Esophagus (tissue), 2 donors: Measurements from ENCODE around the gene RBBP8NL. TPM values are rescaled to one million over a fixed set of nuclear protein-coding genes. Genes with fewer than 3 reads are reported as not detected.

Experiments used
- H3K27ac ChIP-seq, 2 donors: one replicate each; pipeline ENCODE4 v1.5.1; 2013; ENCODE audit warnings: low read depth in 2 of 2, mild to moderate bottlenecking in 2 of 2, inconsistent platforms in 1 of 2, low read length in 1 of 2, moderate library complexity in 1 of 2
- H3K27me3 ChIP-seq, 2 donors: one replicate each; pipeline ENCODE4 v1.6.1; 2013; ENCODE audit warnings: low read length in 2 of 2, control low read depth in 1 of 2, mild to moderate bottlenecking in 1 of 2; ENCODE audit not compliant: insufficient read depth in 2 of 2, control insufficient read depth in 1 of 2
- H3K36me3 ChIP-seq, 2 donors: one replicate each; pipeline ENCODE4 v1.6.1; 2013; ENCODE audit warnings: low read length in 1 of 2; ENCODE audit not compliant: control insufficient read depth in 2 of 2, insufficient read depth in 2 of 2
- H3K4me1 ChIP-seq, 2 donors: one replicate each; pipeline ENCODE4 v1.6.1; 2013; ENCODE audit warnings: low read length in 1 of 2; ENCODE audit not compliant: control insufficient read depth in 2 of 2, insufficient read depth in 2 of 2
- H3K4me3 ChIP-seq, 2 donors: one replicate each; pipeline ENCODE4 v1.5.1; 2013; ENCODE audit warnings: low read length in 2 of 2, mild to moderate bottlenecking in 2 of 2, low read depth in 1 of 2, moderate library complexity in 1 of 2
- H3K9me3 ChIP-seq, 2 donors: one replicate each; pipeline ENCODE4 v1.6.1; 2013; ENCODE audit warnings: mild to moderate bottlenecking in 2 of 2, low read depth in 1 of 2, low read length in 1 of 2, moderate library complexity in 1 of 2; ENCODE audit not compliant: control insufficient read depth in 2 of 2, insufficient read depth in 1 of 2
- WGBS, 2 donors: extraction: QIAGEN DNeasy Blood & Tissue Kit; methylation state at CpG; one replicate each; pipeline ENCODE4 v1.1.7; 2013; 5-methylcytosine and 5-hydroxymethylcytosine counted together
- polyA plus RNA-seq, 2 donors: library from polyadenylated mRNA; stranded (reverse); fragments of 200-250 nt; gene quantifications; one replicate each; pipeline ENCODE4 v1.2.3, GENCODE V29; 2013
- donor health status: healthy with polysubstance abuse.
- donor health status: Bipolar disorder and iron deficiency.

Gene RBBP8NL
- polyA plus RNA-seq, 2 donors, result 4.0 to 16.8 TPM

DNA sequence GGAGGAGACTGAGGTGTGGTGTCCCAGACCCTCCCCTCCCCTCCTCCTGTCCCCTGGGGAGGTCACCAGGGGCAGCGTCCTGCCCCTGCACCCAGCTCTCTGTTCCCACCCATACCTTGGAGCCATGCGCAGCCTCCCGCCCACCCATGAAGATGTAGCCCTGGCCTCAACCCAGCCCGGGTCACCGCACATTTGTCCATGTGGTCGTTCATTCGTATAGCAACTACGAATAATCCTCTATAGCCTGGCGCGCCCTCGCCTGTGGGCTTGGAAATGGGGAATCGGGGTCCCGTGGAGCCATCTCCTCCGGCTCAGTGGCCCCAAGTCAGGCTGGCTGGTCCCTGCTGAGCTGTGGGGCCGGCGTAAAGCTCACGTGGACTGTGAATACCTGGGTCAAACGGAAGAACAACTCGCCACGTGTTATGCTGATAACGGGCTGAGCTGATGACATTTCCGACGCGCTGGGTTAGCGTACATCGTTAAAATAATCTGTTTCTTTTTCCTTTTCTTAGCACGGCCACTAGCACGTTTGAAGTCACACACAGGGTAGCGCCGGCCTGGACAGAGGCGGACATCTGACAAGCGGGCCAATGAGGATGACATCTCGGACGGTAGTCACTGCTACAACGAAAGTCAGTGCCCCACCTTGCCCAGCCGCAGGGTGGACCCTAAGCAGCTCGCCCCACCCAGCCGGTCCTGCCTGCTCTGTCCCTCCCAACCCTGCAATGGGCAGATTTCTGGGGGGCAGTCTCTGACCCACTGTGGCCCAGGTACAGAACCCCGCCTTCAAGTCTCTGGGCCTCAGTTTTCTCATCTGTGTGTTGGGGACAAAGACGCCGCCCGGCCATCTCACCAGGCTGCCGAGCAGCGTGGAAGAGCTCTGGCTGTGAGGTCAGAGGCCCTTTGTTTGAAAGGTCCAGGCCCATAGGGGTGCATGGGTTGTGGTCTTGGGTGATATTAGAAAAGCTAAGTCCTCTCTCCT is 19.8 kb upstream of the RBBP8NL start:
- Histone ChIP-seq H3K9me3 (no peaks in the 10 kb centered on the region), H3K27ac (no peak overlapping the region), H3K36me3 (no peaks in the 10 kb centered on the region), H3K4me3 (no peak overlapping the region), H3K4me1 (no peaks in the 10 kb centered on the region), H3K27me3 (no peaks in the 10 kb centered on the region)
- WGBS, 2 donors, result 78 to 85% methylated on average over 44 of the region's 44 CpGs

DNA sequence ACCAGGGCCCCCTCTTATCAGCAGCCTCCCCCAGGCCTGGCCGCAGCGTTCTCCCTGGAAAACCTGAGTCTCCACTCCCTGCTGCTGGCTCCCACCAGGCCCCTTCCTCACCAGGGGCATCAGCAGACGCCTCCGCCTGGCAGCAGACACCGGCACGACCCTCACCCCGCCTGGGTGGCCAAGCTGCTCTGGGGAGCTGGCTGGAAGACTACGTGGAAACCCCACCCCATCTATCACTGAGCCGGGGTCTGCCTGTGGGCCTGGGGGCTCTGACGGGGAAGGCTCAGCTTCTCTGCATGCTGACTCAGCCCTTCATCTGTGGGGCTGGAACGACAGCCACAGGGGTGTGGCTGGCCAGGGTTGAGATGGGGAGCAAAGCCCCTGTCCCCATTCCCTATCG is 19.1 kb upstream of the RBBP8NL start:
- Histone ChIP-seq H3K4me1 (no peaks in the 10 kb centered on the region), H3K27me3 (no peaks in the 10 kb centered on the region), H3K4me3 (no peak overlapping the region), H3K9me3 (no peaks in the 10 kb centered on the region), H3K36me3 (no peaks in the 10 kb centered on the region), H3K27ac (no peak overlapping the region)
- WGBS, 2 donors, result 36 to 44% methylated on average over 12 of the region's 12 CpGs

DNA sequence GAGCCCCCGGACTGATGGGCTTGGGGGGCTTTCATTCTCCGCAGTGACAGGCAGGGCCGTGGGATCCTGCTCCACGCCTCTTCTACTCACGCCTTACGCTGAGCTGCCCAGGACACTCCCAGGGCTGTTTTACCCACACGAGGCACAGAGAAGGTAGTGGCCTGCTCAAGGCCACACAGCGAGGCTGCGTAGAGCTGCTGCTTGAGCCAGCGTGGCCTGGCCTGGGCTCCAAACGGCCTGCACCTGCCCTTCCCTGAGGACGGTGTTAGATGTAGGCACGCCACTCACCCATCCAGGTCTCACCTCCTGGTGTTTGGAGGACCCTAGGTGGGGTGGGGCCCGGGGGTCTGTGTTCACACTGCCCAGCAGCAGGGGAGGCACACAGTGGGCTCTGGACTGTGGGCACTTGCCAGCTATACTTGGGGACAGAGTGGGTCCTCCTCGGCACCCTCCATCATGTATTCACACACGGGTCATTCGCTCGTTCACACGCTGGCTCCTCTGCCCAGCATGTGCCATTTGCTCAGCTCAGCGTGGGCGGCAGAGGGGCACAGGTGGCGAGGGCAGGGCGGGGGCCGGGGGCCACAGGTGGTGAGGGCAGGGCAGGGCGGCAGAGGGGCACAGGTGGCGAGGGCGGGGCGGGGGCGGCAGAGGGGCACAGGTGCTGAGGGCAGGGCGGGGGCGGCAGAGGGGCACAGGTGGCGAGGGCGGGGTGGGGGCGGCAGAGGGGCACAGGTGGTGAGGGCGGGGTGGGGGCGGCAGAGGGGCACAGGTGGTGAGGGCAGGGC is 18.4 kb upstream of the RBBP8NL start:
- no peaks in the 10 kb centered on the region for H3K4me1 ChIP-seq
- no peaks in the 10 kb centered on the region for H3K27me3 ChIP-seq
- H3K4me3 ChIP-seq, result no peak overlapping the region
- WGBS, 2 donors, result 78 to 79% methylated on average over 28 to 34 of the region's 36 CpGs
- H3K9me3 ChIP-seq, result no peaks in the 10 kb centered on the region
- no peak overlapping the region for H3K27ac ChIP-seq
- no peaks in the 10 kb centered on the region for H3K36me3 ChIP-seq

DNA sequence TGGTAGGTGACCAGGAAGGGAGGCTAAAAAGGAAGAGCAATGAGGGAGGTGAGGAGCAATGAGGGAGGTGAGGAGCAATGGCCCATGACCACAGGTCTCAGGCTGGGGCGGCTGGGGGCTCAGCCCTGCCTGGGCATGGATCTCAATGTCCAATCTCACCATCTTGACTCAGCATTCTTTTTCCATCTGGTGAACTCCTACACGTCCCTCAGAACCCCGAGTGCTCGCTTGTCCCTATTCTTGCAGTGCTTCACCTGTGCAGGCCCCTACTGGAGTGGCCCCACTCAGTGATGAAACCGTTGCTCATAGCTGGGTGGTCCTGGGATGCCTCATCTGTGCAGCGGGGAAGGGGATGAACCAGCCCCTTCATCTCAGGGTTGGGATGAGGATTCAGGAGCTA is 16.9 kb upstream of the RBBP8NL start:
- no peaks in the 10 kb centered on the region for H3K9me3 ChIP-seq
- no peak overlapping the region for H3K27ac ChIP-seq
- 90 to 98% methylated on average over 6 of the region's 6 CpGs for WGBS, 2 donors
- H3K4me3 ChIP-seq, result no peak overlapping the region
- no peaks in the 10 kb centered on the region for H3K4me1 ChIP-seq
- no peaks in the 10 kb centered on the region for H3K27me3 ChIP-seq
- no peaks in the 10 kb centered on the region for H3K36me3 ChIP-seq

DNA sequence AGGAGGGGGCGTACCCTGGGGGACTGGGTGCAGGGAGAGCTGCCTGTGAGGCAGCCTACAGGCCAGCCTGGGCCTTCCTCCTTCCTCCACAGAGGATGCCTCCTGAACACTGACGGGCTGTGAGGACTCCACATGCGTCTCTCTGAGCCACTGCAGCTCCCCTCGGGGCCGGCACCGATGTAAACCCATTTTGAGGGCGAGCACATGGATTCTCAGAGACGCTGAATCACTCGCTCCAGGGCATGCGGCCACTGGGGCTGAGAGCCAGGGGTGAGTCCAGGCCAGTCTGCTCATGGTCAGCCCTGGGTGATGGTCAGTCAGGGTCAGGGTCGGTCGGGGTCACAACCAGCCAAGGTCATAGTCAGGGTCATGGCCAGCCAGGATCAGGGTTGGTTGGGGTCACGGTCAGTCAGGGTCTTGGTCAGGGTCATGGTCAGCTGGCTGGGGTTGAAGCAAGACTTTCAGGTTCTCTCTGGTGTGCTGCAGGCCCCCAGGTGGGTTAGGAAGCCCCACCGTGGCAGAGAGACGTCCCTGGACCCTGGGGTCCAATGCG is 14.7 kb upstream of the RBBP8NL start:
- Histone ChIP-seq H3K4me3 (no peak overlapping the region), H3K4me1 (peaks cover 0 to 3% of the 10 kb centered on the region in 2 donors), H3K9me3 (no peaks in the 10 kb centered on the region), H3K27ac (no peak overlapping the region), H3K36me3 (no peaks in the 10 kb centered on the region), H3K27me3 (peaks cover 0 to 3% of the 10 kb centered on the region in 2 donors)
- 79 to 81% methylated on average over 15 to 16 of the region's 16 CpGs for WGBS, 2 donors

DNA sequence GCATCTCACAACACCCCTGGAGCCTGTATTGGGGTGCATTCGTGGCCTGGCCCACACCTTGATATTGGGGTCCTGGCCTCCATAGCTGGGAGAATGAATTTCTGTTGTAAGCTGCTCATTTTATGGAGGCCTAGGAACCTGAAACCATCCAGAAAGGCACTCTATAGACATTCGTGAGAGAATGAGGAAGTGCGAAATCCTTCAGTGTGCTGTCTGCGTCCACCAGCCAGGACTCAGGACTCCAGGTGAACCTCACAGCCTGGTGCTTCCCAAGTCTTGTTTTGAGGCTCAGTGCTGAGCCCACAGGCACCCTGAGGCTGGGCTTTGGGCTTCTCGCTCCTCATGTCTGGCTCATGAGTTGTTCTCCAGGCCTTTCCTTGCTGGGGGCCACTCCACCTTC is 11.9 kb upstream of the RBBP8NL start:
- H3K9me3 ChIP-seq, result no peaks in the 10 kb centered on the region
- WGBS, 2 donors, result 66 to 72% methylated on average over 5 of the region's 5 CpGs
- H3K36me3 ChIP-seq, result no peaks in the 10 kb centered on the region
- H3K4me1 ChIP-seq, result peaks cover 0 to 3% of the 10 kb centered on the region in 2 donors
- H3K4me3 ChIP-seq, result no peak overlapping the region
- H3K27me3 ChIP-seq, result peaks cover 0 to 3% of the 10 kb centered on the region in 2 donors
- no peak overlapping the region for H3K27ac ChIP-seq

DNA sequence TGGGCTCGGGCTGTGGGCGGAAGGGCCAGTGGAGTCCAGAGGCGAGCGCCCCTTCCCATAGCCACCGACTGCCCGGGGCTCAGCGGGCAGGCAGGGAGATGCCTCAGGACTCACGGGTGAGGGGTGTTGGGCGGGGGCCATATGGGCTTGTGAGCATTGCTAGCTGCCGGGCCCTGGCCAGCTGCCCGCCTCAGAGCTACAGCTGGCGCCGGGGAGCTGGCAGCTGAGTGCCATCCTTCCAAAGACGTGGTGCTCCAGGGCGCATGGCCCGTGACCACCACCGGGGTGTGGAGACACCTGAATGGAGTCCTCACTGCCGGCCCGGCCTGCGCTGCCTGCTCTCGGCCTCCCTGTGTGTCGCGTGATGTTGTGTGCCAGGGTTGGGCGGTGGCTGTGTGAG is 10.6 kb upstream of the RBBP8NL start:
- Histone ChIP-seq H3K27me3 (peaks cover 0 to 3% of the 10 kb centered on the region in 2 donors), H3K4me1 (peaks cover 0 to 3% of the 10 kb centered on the region in 2 donors), H3K9me3 (no peaks in the 10 kb centered on the region), H3K36me3 (no peaks in the 10 kb centered on the region), H3K4me3 (no peak overlapping the region), H3K27ac (no peak overlapping the region)
- 46 to 56% methylated on average over 24 of the region's 24 CpGs for WGBS, 2 donors

DNA sequence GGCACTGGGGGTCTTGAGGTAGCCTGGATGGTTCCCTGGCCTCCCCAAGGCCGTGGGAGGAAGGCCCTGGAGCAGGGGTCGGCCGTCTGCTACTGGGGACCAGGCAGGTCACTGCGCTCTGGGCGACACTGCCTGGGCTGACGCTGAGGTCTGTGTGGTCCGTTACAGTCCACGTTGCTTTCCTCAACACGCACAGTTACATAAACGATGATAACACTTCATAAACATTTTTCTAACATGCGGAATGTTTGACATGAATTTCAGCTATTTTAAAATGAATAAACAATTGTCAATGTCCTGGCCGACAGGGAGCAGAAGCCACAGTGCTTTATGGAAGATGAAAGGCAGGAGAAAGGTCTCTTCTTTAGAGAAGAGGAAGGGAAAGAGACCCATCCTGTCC is 10.2 kb upstream of the RBBP8NL start:
- Histone ChIP-seq H3K9me3 (no peaks in the 10 kb centered on the region), H3K4me3 (no peak overlapping the region), H3K27me3 (peaks cover 0 to 3% of the 10 kb centered on the region in 2 donors), H3K36me3 (no peaks in the 10 kb centered on the region), H3K27ac (no peak overlapping the region), H3K4me1 (peaks cover 0 to 3% of the 10 kb centered on the region in 2 donors)
- WGBS, 2 donors, result 55 to 68% methylated on average over 12 of the region's 12 CpGs

DNA sequence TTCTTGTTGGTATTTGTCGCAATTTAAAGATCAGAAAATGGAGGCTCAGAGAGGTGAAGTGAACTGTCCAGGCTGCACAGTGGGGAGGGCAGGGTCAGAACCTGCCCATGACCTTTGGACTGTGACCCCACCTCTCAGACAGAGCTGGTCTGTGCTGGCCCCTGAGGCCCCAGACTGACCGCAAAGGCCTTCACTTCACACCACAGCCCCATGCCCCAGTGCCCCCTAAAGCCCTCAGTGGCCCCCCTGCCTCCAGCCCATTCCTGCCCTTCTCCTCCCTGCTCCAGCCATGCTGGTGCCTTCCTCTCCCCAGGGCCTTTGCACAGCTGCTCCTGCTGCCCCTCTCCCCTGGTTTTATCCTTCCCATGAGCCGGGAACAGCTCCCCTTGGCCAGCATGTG is 9.4 kb upstream of the RBBP8NL start:
- Histone ChIP-seq H3K4me1 (peaks cover 0 to 3% of the 10 kb centered on the region in 2 donors), H3K36me3 (no peaks in the 10 kb centered on the region), H3K27ac (no peak overlapping the region), H3K4me3 (no peak overlapping the region), H3K9me3 (no peaks in the 10 kb centered on the region), H3K27me3 (peaks cover 0 to 3% of the 10 kb centered on the region in 2 donors)
- 89 to 96% methylated on average over 3 of the region's 3 CpGs for WGBS, 2 donors
